ENCODE measurements around the gene SF1.

The SF1 gene

DNA sequence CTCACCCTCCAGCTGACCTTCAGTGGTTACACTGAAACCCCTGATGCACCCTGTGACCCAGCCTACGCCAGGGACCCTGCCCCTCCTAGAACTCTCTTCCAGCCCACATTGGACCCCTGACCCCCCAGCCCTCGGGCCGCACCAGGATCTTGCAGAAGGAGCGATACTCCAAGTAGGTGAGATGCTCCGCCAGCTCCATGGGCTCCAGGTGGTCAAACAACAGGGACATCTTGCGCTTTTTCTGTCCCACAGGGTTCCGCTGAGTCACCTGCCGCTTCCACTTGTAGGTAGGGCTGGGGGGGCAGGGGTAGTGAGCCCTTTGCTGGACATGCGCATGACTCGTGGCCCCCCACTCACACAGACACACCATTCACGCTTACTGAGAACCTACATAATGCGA, 38.5 kb downstream of the SF1 start:
- DNase-seq = no peak
- in situ Hi-C loops (cut with MboI; ENCODE audit: low pct_unique_long_range_greater_than_20kb, low sequenced_read_pairs) = no loop called here

GRCh38 chr11:64736654-64737053, 41.7 kb downstream of the SF1 start:
- no peak for DNase-seq
- in situ Hi-C loops (cut with MboI; ENCODE audit: low pct_unique_long_range_greater_than_20kb, low sequenced_read_pairs) = no loop called here

DNA sequence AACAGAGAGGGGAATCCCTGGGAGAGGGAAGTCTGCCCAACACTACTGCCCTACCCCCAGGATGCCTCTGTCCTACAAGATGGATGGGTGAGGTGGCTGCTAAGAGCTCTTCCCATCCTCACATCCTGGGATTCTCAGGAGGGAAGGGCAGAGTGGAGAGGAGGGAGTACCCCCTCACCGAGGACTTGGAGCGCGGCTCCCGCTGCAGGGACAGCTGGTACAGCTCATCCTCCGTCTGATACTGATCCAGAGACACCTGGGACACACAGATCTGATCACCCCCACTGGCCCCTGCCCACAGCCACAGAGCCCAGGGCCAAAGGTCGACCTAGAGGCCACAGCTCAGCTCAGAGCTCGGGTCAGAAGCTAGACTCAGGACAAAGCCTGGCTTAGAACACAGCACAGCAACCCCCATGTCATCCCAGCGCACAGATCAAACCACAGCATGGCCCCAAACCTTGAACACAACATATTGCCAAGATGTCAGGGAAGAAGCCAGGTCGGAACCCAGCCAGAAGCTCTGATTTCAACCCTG, 42.5 kb downstream of the SF1 start:
- in situ Hi-C loops (cut with MboI; ENCODE audit: low pct_unique_long_range_greater_than_20kb, low sequenced_read_pairs) = no loop called here
- no peak for DNase-seq

DNA sequence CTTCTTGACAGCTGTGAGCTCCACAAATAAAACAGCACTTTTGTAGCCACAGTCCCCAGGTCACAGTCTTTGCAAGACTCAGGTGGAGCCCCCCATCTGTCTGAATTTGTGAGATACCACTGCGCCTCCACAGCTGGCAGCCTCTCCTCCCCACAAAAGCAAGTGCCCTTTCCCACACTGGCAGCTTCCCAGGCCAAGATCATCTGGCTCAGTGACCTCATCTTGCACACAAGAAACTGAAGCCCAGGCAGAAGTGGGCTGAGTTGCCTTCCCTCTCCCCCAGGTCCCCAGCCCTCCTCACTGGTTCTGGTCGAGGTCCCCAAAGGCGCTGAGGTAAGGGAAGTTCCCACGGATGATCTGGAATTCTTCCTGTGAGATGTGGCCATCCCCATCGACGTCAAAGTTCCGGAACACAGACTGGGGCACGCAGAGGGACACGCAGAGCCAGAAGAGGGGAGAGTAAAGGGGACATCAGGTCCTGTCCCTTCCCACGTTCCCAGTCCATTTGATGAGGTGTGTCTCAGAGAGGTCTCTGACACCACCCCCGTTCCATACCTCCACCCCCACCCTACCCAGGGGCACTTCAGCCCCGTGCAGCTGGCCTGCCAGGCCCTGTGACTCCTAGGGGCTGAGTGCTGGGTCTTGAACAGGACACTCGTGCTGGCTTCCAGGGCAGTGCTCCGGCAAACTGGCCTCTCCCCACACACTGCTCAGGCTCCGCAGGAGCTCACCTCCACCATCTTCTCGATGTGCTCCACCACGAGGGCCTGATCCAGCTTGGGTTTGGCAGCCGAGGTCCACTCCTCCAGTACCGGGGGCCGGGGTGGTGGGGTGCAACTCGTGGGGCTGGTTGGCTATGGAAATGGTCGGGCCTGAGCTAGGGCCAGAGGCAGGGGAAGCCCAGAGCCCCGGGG, 43.3 kb downstream of the SF1 start:
- in situ Hi-C loops (cut with MboI; ENCODE audit: low pct_unique_long_range_greater_than_20kb, low sequenced_read_pairs) = no loop called here
- no peak for DNase-seq

GRCh38 chr11:64731601-64732000, 46.7 kb downstream of the SF1 start:
- in situ Hi-C loops (cut with MboI; ENCODE audit: low pct_unique_long_range_greater_than_20kb, low sequenced_read_pairs) = no loop called here
- DNase-seq = no peak

DNA sequence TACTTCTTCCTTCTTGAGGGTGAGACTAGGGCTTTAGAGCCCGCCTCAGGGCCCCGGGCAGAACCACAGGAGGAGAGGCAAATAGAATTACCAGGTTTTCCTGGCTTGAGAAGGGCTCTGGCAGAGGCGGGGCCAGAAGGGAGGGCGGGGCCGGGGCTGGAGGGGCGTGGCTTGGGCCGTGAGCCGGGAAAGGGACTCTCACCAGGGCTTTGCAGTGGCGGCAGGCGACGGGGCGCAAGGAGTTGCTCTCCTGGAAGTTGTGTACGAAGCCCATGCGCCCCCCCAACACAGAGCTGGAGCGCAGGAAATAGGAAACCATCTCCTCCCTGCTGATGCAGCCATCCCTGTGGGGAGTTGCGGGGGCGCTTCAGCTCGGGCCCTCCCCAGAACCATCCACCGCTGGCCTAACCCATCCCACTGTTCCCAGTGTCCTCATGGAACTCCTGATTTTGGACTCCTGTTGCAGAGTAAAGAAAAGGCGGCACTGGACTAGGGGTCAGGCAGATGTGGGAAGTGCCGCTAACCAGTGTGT, 48.4 kb downstream of the SF1 start:
- in situ Hi-C loops (cut with MboI; ENCODE audit: low pct_unique_long_range_greater_than_20kb, low sequenced_read_pairs) = no loop called here
- no peak for DNase-seq

DNA sequence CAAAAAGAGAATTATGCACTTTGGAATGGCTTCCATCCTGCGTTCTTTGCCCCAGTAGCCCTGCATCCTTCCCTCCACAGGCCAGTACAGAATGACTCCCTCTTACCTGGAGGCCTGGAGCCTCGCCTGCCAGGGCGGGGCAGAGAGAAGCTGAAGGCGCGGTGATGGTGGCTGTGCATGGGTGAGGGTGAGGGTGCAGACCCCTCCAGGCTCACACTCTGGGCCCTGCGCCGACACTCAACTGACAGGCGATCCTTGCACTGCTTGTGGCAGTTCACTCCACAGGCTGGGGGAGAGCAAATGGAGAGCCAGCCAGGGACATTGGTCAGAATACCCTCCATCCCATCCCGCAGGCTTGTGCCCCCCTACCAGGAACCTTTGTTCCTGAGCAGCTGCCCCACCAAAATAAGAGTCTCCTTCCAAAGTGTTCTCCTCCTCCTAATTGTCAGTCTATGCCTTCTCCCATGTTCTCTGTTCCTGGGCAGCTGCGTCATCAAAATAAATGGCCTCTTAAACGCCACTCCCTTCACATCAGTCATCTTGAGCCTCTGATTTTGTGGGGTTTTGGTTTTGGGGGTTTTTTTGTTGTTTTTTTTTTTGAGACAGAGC, 49.5 kb downstream of the SF1 start:
- in situ Hi-C loops (cut with MboI; ENCODE audit: low pct_unique_long_range_greater_than_20kb, low sequenced_read_pairs) = no loop called here
- no peak for DNase-seq

- DNase-seq = no peak
- in situ Hi-C loops (cut with MboI; ENCODE audit: low pct_unique_long_range_greater_than_20kb, low sequenced_read_pairs) = no loop called here
These were observed 51.3 kb downstream of the SF1 start for GRCh38 chr11:64726867-64727530.

GRCh38 chr11:64726211-64726641, 52.1 kb downstream of the SF1 start:
- no peak for DNase-seq
- in situ Hi-C loops (cut with MboI; ENCODE audit: low pct_unique_long_range_greater_than_20kb, low sequenced_read_pairs) = no loop called here

DNA sequence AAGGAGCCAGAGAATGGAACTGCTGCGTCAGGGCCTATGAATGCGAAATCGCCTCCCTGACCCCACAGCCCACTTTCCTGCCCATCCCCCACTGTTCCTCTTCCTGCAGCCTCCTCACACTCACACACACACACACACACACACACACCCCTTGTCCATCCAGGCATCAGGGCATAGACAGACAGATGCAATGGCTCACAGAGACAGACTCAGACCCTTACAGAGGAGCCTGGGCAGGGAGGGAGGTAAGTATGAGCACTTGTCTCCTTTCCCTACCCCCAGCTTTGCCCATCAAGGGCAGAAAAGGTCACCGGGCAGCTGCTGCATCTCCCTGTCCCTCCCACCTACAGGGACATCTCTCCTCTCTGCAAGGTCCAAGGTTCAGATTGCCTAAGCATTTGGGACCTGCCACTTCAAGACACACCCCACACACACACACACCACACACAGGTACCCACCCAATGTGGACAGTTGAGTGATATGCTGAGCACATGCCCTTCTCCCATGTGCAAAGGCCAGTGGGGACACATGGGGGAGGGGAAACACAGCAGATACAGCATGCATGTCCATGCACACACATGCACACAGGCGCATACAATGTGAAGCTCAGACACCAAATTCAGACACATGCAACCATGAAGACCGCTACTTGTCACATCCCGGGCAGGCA, 53.3 kb downstream of the SF1 start:
- in situ Hi-C loops (cut with MboI; ENCODE audit: low pct_unique_long_range_greater_than_20kb, low sequenced_read_pairs) = no loop called here
- DNase-seq = no peak

GRCh38 chr11:64723907-64724862, 54.2 kb downstream of the SF1 start:
- in situ Hi-C loops (cut with MboI; ENCODE audit: low pct_unique_long_range_greater_than_20kb, low sequenced_read_pairs) = no loop called here

GRCh38 chr11:64723117-64723906, 55.0 kb downstream of the SF1 start, which contains the start of gene NRXN2:
NRXN2 (minus strand) TSS chr11:64723197; CDS start chr11:64713699, 9,498 bp downstream.
- in situ Hi-C loops (cut with MboI; ENCODE audit: low pct_unique_long_range_greater_than_20kb, low sequenced_read_pairs) = no loop called here
- DNase-seq = peak; percentile 66

More at GRCh38 chr11:64723907-64724862, 54.2 kb downstream of the SF1 start:
- DNase-seq = no peak

DNA sequence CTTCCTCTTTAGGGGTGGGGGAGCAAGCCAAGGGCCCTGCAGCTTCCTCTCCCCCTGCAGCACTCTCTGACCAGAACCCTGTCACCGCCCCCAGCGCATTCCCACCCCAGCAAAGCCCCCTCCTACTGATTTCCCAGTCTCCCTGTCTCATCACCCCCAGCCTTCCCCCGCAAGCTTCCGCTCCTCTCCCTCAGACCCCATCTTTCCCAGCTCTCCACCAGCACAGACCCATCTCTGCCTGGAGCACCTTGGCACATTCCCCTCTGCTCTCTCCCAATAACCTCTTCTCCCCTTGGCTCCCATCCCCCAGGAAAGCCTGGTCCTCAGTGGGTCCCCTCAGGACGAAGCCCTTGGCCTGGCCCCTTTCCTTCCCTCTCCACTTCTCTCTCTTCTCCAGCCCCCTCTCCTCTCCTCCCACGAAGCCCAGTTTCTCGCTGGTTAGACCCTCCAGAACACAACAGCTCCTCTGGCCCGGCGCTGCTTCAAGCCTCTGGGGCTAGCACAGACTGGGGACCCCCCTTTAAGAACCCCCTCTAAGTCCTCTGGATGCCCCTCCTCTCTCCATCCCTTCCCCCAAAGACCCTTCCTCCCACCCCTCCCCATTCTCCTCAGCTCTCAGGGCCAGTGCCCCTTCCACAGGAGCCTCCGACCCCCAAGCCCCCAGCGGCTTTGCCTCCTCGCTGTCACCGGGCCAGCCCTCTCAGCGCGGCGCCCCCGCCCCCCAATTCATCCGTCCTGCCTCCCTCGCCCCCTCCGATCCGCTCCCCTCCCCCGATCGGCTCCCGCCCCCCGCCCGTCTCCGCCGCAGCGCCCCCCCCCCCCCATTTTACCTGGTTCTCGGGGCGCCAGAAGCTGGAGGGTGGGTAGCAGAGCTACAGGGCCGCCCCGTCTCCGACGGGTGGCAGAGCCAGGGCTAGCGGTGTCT, 55.9 kb downstream of the SF1 start:
- in situ Hi-C loops (cut with MboI; ENCODE audit: low pct_unique_long_range_greater_than_20kb, low sequenced_read_pairs) = no loop called here
- DNase-seq = no peak

- no peak for DNase-seq
These were observed 57.0 kb downstream of the SF1 start for GRCh38 chr11:64721359-64721699.

GRCh38 chr11:64720640-64721358, 57.5 kb downstream of the SF1 start:
- DNase-seq = no peak
- in situ Hi-C loops (cut with MboI; ENCODE audit: low pct_unique_long_range_greater_than_20kb, low sequenced_read_pairs) = no loop called here

More at GRCh38 chr11:64721359-64721699, 57.0 kb downstream of the SF1 start:
- in situ Hi-C loops (cut with MboI; ENCODE audit: low pct_unique_long_range_greater_than_20kb, low sequenced_read_pairs) = no loop called here

- DNase-seq = no peak
- in situ Hi-C loops (cut with MboI; ENCODE audit: low pct_unique_long_range_greater_than_20kb, low sequenced_read_pairs) = no loop called here
These were observed 58.2 kb downstream of the SF1 start for GRCh38 chr11:64720167-64720566.

Measured in KBM-7 (cell line).